GM08714 (cell line): Measurements from ENCODE around the gene CHN2.
"Not testable (repeated sequence)": the region's sequence is repeated elsewhere in the genome, so short reads cannot be mapped to it uniquely, and the experiment has no call there.

Experiments used
- H3K4me3 ChIP-seq: fragments of 200-500 bp; sonication (Bioruptor generic); 2 replicates; pipeline ENCODE4 v1.5.1; 2014; ENCODE audit warnings: mild to moderate bottlenecking, low read length, inconsistent platforms
- ZNF274 ChIP-seq: IDR thresholded peaks from 2 replicates; pipeline ENCODE4 v1.6.1; 2012; ENCODE audit warnings: mild to moderate bottlenecking, low read depth, low read length

Gene CHN2

DNA sequence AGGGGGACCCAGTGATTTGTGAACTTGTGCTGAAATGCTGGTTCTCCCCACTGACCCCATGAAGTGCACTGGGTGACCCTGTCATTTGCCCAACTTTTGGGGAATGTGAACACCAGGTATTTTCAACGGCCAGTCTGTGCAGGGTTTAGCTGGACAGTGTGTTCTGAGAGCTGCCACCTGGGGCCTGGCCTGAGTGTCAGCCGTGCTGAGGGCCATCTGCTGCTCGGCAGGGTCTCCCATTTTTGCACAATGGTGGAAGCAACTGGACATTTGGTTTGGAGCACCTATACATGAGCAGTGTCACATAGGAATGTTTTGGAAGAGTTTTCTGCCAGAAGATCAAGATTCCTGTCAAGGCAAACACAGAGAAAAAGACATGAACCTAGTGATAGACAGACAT lies 5.2 kb downstream of the CHN2 start:
- TF ChIP-seq ZNF274, result no peak
- H3K4me3 ChIP-seq, result no peak overlapping the region

DNA sequence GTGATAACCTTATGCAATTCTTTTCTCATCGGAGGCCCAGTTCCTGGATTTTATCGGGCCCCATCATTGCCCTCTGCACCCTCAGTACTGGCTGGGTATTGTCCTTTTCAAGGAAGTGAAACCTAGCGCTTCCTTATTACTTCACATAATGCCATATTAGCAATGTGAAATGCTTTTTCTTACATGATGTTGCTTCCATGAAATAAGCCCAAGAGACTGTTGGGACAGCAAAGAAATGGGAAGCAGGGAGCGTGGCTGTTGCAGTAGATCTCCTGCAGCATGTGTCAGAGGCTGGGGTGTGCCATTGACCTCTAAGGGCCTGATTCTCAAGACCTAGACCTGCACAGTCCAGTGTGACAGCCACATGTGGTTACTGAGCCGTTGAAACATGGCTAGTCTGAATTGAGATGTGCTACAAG lies 8.1 kb downstream of the CHN2 start:
- H3K4me3 ChIP-seq, result no peak overlapping the region
- no peak for TF ChIP-seq ZNF274

DNA sequence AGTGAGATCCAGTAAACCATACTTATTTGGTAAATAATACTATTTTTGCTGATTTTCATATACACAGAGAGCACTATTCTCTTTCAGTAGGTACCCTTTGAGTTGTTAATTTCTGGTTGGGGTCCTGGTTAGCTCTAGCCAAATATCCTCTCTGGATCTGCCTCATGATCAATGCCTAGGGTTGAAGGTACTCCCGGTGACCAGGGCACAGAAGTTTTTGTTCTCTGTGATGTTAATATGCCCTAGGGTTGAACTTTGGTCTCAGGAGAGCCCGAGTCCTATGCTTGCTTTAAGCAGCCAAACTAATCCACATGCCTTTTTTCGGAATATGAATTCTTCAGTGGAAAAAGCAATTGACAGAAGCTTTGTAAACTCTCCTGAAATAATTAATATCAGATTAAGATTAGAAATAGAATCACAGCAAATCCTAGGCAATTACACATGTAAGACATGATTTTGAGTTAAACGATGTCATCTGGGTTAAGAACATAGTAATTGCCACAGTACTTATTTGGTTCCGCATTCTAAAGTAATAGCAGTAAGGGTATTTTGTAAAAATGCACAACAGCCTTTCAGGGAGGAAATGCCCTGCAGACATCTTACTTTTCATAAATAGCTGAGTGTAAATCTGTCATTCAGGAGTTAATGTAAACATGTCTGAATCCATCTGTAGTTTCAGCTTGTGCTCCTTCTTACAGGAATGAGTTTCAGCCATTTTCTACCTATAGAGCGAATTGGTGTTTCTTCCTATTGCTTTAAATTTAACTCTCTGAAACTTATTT lies 10.1 kb downstream of the CHN2 start:
- H3K4me3 ChIP-seq, result no peak overlapping the region
- no peak for TF ChIP-seq ZNF274

DNA sequence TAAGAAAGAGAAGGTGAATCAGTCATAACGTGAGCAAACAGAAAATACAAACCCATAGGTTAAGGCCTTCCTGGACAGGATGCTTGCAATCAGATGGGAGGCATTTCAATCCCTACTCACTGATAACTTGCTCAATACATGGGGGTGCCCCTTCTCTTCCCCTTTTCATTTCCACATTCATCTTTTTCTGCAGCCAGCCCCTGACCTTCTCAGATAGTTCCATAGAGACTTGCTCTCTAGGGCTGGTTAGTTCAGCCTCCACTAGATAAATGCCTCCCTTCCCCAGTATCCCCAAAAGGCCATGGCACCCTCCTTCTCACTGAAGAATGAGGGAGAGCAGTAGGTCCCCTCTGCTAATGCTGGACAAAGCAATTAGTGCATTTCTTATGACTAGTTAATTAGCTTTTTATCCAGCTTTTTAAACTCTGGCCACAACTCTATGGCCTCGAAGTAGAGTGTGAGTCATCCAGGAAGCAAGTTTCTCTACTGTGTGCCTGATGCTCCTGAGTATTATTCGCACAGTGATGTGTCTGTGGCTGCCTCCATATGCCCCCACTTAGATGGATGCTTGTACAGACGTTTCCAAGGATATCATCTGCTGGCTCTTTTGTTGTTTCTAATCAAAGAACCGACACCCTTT lies 12.7 kb downstream of the CHN2 start:
- no peak overlapping the region for H3K4me3 ChIP-seq
- no peak for TF ChIP-seq ZNF274

DNA sequence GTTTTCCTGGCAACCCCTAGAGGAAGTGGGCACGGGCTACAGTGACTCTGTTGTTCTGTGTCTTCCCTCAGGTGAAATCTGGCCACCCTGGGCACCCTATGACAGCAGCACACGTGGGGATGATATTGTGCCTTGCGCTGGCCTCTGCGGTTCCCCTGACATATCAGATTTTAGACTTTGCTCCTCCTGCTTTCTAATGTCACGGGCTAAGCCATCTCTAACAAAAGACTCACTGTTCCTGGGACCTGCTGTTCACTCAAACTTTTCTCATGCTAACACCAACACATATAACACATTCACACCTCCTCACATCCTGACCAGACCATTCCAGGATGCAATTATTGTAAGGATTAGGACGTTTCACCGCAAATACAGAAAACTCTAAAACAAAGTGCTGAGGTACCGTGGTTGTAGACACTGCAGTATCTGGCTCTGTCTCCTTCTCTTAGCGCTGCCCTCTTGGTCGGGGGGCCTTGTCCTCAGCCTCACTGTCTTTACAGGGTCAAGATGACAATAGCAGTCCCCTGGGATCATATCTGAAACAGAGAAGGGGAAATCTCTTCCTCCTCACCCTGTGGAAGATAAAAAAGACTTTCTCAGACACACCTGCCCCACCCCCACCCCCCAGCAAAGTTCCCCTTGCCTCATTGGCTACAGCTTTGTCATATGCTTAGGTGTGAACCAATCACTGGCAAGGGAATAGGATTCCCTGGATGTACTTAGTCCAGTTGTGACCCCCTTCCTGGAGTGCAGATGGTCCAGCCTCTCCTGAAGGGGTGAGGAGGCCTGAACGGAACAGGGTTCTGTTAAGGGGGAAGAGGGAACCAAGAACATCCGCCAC lies 14.1 kb downstream of the CHN2 start:
- H3K4me3 ChIP-seq, result no peak overlapping the region
- TF ChIP-seq ZNF274, result no peak

DNA sequence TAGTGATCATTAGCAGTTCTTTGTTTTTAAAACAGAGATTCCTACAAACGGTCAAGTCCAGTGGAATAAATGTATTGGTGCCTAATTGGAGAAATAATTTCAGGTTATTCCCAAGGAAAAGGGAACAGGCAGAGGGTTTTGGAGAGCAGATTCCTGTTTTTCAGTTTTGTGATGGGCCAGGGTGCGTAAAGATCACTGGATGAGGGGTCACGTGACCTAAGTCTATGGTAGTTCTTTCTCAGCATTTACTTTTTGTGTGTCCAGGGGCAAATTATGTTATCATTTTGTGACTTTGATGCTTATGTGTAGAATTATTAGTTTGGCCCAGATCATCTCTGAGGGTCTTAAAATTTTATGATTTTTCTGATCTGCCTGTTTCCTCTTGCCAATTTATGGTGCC lies 15.2 kb downstream of the CHN2 start:
- no peak for TF ChIP-seq ZNF274
- H3K4me3 ChIP-seq, result no peak overlapping the region

- not testable (repeated sequence) for H3K4me3 ChIP-seq
Measured at GRCh38 chr7:29212736-29213135, 18.2 kb downstream of the CHN2 start.

- H3K4me3 ChIP-seq, result no peak overlapping the region
Measured at GRCh38 chr7:29214056-29214455, 19.5 kb downstream of the CHN2 start.

DNA sequence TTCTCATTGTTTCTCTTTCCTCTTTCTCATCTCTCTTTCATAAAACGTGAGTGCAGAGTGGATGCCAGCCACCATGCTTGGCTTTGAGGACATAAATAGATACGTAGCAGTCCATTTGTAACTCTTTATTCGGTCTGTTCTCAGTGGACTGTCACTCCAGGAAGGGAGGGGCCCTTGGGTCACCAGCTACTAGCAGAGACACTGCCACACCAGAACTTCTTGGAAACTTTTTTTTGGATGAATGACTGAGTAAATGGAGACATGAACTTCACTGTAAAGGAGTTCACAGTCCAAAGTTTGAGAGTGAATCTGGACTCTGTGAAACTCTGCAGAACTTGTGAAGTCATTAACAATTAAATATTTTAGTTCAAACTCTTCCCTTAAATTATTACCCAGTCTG lies 20.2 kb downstream of the CHN2 start:
- no peak for TF ChIP-seq ZNF274
- no peak overlapping the region for H3K4me3 ChIP-seq

More at GRCh38 chr7:29214056-29214455, 19.5 kb downstream of the CHN2 start:
- no peak for TF ChIP-seq ZNF274

- no peak overlapping the region for H3K4me3 ChIP-seq
Measured at GRCh38 chr7:29216128-29216527, 21.6 kb downstream of the CHN2 start.

GRCh38 chr7:29217113-29217512 lies 22.5 kb downstream of the CHN2 start:
- no peak for TF ChIP-seq ZNF274
- no peak overlapping the region for H3K4me3 ChIP-seq

More at GRCh38 chr7:29216128-29216527, 21.6 kb downstream of the CHN2 start:
- no peak for TF ChIP-seq ZNF274

DNA sequence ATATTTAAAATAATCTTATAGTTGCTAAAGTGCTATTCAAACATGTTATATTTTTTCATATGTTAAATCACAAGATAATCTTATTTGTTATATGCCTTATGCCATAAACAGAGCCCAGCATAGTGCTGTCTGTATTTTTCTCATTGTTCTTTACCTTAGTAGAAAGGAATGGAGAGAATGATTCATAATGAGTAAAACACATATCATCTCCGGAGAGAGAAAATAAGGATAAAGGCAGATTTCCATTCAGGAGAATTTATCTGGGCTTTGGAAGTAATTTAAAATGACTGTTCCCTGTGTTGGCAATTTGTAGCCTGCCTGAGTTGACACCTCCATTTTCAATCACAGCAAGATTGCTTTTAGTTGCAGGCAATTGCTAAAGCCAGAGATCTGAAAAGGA lies 30.2 kb downstream of the CHN2 start:
- no peak for TF ChIP-seq ZNF274
- no peak overlapping the region for H3K4me3 ChIP-seq

GRCh38 chr7:29228289-29229011 lies 33.9 kb downstream of the CHN2 start:
- no peak for TF ChIP-seq ZNF274

DNA sequence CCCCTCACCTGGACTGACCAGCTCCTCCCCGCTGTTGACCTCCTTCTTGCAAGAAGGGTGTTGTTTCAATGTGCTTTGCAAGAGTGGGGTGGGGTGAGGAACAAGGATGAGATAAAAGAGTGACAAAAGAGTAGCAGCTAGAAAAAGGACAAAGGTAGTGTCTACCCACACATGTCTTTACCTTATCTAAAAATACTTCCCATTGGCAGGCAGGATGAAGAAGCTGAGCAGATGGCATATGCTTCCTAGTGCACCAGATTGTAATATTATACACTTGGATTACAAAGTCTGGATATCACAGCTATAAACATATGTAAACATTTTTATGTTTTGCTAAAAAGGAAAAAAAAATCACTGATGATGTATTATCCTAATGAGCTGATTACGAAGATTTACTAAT lies 34.5 kb downstream of the CHN2 start:
- H3K4me3 ChIP-seq, result no peak overlapping the region

More at GRCh38 chr7:29228289-29229011, 33.9 kb downstream of the CHN2 start:
- H3K4me3 ChIP-seq, result no peak overlapping the region

GRCh38 chr7:29229946-29230345 lies 35.4 kb downstream of the CHN2 start:
- no peak for TF ChIP-seq ZNF274
- no peak overlapping the region for H3K4me3 ChIP-seq

More for the DNA sequence above, 34.5 kb downstream of the CHN2 start:
- no peak for TF ChIP-seq ZNF274
